GM18907 (cell line): ENCODE results near the gene LCLAT1.
"Not testable (repeated sequence)": the region's sequence is repeated elsewhere in the genome, so short reads cannot be mapped to it uniquely, and the experiment has no call there.

Experiments used
- ATAC-seq: cut with Tn5 transposase; IDR thresholded peaks from one replicate; pipeline ENCODE4 v1.9.1; 2021; ENCODE audit warnings: mild to moderate bottlenecking, moderate library complexity; ENCODE audit not compliant: unreplicated experiment

Gene LCLAT1

GRCh38 chr2:30631051-30631671 is 184.1 kb downstream of the LCLAT1 start:
- peak; percentile 80 for ATAC-seq

GRCh38 chr2:30633039-30633438 is 186.0 kb downstream of the LCLAT1 start:
- ATAC-seq = no peak

DNA sequence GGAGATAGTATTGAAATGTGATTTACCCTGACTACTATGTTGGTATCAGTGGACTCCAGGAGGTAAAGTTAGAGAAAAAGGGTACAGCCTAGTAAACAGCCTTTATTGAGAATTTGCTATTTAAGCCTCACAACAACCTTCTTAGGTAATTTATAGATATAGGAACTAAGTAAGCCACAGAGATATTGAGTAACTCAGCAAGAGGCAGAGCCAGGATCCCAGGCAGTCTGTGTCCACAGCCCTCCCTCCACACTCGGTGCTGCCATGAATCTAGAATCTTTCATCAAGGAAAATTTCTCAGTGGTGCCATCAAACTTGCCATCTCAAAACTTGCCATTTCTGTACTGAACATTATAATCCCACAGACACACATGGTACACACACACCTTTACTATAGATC is 189.3 kb downstream of the LCLAT1 start:
- no peak for ATAC-seq

- ATAC-seq = no peak
Observed at GRCh38 chr2:30639836-30640235, 192.8 kb downstream of the LCLAT1 start.

DNA sequence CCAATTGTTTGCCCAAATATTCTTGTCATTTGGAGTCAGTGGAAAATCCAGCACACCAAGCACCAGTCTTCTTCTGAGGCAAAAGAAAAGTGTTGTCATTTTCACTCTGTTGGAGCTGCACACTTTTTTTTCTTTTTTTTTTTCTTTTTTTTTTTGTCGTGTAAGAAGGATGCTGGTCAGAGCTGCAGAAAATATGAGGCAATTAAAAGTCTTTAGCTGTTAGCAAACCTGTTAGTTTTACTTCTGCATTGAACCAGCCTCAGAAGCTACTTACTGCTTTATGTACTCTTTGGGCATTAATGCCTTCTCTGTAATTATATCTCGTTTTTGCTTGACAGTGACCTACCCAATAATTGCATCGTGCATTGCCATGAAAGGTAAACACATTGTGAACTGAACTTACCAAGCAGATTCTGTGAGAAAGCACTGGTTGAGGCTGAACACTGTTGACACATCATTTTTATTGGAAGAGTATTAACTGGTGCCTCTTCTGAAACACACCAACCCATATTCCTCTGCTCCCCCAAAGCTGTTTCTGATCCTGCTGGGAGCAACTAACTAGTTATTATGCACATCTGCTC is 194.8 kb downstream of the LCLAT1 start:
- no peak for ATAC-seq

DNA sequence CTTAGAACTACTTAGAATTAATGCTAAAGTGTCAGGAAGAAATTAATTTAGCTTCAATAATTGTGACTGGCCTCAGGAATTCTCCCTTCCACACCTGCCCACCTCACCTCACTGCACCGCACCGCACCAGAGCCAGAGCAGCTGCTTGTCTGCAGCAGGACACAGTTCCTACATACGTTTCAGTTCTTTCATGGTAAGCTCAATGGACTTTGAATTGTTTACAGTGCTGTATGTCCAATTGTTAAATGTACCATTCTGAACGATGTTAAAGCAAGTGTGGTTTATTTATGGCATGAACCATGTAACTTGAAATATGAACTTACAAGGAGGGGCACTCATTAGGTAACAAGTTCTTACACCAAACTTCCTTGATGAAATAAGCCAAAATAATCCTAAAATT is 196.0 kb downstream of the LCLAT1 start:
- not testable (repeated sequence) for ATAC-seq

- ATAC-seq = no peak
Observed at GRCh38 chr2:30643674-30644073, 196.6 kb downstream of the LCLAT1 start.

DNA sequence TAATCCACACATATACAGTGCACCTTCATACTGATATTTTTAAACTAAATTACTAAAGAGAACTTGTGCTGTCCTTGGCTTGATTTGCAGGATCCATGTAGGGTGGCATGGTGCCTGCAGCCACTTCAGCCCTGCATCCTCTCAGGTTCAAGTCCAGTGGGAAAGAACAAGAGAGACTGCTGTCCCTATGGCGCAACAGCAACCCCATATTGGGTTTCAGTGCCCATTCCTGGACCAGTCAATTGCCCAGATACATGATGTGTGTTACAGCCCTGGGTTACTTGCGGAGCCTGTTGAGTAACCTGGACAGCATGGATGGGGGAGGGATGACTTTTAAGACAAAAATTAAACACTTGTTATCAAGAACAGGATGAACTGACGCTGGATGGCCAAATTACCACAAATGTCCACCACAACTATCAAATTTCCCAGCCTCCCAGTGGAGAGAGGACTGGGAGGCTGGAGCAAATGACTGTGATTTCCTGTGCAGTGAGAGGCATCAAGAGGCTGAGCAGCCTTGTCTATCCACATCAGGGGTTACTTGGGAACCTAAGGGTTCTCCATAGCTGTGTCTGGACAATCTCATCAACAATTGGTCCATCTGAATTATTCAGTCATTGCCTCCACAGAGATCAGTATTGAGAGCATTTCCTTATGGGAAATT is 198.2 kb downstream of the LCLAT1 start:
- ATAC-seq = no peak

- ATAC-seq = no peak
Observed at GRCh38 chr2:30645745-30646119, 198.7 kb downstream of the LCLAT1 start.

DNA sequence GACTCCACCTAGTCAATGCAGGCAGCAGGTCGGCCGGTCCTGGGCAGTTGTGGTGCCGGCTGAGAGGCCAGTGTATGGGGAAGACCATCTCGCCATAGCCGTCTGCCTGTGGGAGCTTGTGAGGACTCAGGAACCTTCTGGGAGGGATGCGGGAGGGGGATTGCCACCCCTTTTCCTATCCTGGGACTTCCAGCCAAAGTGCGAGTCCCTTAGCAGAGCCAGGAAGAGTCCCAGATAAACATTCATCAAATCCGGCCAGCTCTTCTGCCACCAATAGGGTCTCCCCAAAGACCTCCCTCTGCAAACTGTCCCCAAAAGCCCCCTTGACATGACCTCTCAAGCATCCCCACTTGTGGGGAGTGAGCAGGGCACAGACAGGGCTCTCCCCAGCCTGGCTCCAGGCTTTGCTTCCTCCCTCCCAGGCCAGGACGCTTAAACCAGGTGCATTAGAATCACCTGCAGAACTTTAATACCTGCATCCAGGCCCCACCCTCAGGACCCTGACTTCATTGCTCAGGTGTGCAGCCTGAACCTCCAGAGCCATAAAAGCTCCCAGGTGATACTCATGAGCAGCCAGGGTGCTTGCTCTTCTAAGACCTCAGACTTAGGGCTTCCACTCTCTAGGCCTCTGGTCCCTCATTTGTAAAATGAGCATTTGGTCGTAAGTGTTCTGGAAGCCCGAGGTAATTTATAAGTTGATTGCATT is 200.9 kb downstream of the LCLAT1 start:
- no peak for ATAC-seq

DNA sequence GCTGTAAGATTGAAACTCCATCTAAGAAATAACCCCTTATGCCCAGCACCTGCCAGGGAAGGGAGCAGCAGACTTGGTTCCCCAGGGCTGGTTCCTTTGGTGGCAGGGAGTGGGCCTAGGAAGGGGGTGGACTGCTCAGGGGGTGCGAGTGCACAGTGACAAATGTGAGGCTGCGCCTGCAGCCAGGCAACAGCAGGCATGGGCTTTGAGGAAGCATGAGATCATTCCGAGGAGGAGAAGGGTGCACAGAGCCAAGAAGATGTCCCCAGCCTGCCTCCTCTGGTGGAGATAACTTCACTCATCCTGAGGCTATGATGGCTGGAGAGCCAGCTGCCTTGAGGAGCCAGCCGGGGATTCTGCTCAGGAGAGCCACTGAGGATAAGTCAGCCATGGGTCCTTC is 202.2 kb downstream of the LCLAT1 start:
- no peak for ATAC-seq

- no peak for ATAC-seq
Observed at GRCh38 chr2:30649828-30650227, 202.8 kb downstream of the LCLAT1 start.

- no peak for ATAC-seq
Observed at GRCh38 chr2:30652271-30652915, 205.3 kb downstream of the LCLAT1 start.

DNA sequence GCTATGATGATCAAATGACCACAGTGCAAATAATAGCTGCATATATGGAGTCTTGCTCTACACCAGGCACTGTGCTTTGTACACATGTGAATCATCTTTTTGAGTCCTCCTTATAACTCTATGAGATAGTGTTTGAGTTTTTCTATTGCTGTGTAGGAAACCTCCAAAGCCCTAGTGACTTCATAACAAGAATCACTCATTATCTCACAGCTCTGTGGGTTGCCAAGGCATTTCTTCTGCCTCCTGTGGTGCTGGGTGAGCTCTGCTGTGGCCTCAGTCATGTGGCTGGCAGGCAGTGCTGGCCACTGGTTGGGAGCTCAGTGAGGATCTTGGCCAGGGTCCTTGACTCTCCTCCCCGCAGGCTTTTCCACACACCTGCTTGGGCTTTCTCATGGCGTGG is 206.8 kb downstream of the LCLAT1 start:
- no peak for ATAC-seq

DNA sequence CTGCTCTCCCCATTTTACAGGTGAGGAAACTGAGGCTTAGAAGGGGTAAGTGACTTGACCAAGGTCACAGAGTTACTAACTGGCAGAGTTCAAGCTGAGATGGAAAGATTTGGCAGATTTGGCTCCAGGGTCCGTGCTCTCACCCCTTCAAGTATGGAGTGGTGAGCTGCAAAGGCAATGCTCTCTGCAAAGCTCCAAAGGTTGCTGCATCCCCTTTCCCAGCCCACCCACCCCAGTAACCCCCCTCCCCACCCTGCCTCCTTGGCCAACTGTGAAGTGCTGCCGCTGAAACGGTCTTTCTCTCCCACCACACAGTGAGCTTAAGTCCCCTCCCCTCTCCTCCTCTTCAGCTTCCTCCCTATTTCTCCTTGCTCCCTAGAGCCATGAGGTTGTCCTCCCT is 207.4 kb downstream of the LCLAT1 start:
- no peak for ATAC-seq

DNA sequence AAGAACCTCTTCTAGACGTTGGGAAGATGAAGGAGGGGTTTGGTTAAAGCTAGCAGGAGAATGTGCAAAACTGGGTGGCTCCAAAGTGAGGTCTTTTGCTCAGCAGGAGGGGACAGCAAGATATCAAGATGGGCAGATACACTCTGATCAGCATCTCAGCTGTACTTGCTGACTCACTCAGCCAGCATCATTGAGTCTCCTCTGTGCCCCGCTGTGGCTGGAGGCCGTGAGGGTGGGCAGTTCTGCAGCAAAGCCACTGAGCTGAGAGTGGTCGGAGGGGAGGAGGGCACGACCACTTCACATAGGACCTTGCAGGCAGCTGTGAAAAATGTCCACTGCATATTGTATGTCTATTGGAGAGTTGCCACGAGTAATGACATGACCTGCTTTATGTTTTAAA is 208.2 kb downstream of the LCLAT1 start:
- no peak for ATAC-seq

GRCh38 chr2:30655660-30656059 is 208.6 kb downstream of the LCLAT1 start:
- ATAC-seq = no peak

- no peak for ATAC-seq
Observed at GRCh38 chr2:30656079-30656478, 209.0 kb downstream of the LCLAT1 start.

GRCh38 chr2:30661173-30662107 is 214.4 kb downstream of the LCLAT1 start:
- ATAC-seq = no peak
